HCT116 (cell line): ENCODE data around the gene TMCO5A.

ENCODE experiments used
- CEBPB ChIP-seq: IDR thresholded peaks from 2 replicates; pipeline ENCODE4 v1.6.1; 2012; ENCODE audit warnings: low read depth
- ELF1 ChIP-seq: IDR thresholded peaks from 2 replicates; pipeline ENCODE4 v1.6.1; 2012; ENCODE audit warnings: low read depth, borderline replicate concordance
- EZH2 ChIP-seq: fragments of 200-600 bp; sonication (generic); IDR thresholded peaks from 2 replicates; pipeline ENCODE4 v1.6.1; 2017; ENCODE audit warnings: antibody characterized with exemption, mixed run types
- POLR2A ChIP-seq: IDR thresholded peaks from 2 replicates; pipeline ENCODE4 v1.7.0; 2011; ENCODE audit warnings: borderline replicate concordance; ENCODE audit not compliant: insufficient read depth, insufficient read length; ENCODE audit errors: extremely low read depth
- POLR2AphosphoS5 ChIP-seq: IDR thresholded peaks from 2 replicates; pipeline ENCODE4 v1.6.1; 2011; ENCODE audit warnings: mild to moderate bottlenecking, low read depth, low read length, moderate library complexity
- SIN3A ChIP-seq: IDR thresholded peaks from 2 replicates; pipeline ENCODE4 v1.6.1; 2012; ENCODE audit warnings: low read depth
- TCF7L2 ChIP-seq: IDR thresholded peaks from 2 replicates; pipeline ENCODE4 v1.7.0; 2011; ENCODE audit warnings: borderline replicate concordance, inconsistent platforms; ENCODE audit not compliant: insufficient read depth, insufficient read length; ENCODE audit errors: extremely low read depth
- ZFX ChIP-seq: fragments of 450-650 bp; IDR thresholded peaks from 2 replicates; pipeline ENCODE4 v1.6.1; 2017
- TF ChIP-seq, protein P1 (sequence below), 3 experiments: fragments of 200-600 bp in 1 of 3; sonication (generic) in 1 of 3; IDR thresholded peaks in 2 of 3; conservative IDR thresholded peaks in 1 of 3; 2 replicates each; pipeline ENCODE4 v1.5.1; 2012 to 2017; ENCODE audit warnings: low read depth in 2 of 3, low read length in 2 of 3, antibody characterized with exemption in 1 of 3, borderline replicate concordance in 1 of 3, control low read depth in 1 of 3, mild to moderate bottlenecking in 1 of 3, mixed read lengths in 1 of 3, mixed run types in 1 of 3, moderate library complexity in 1 of 3; ENCODE audit not compliant: insufficient read depth in 1 of 3
- TF ChIP-seq, protein P2 (sequence below): IDR thresholded peaks from 2 replicates; pipeline ENCODE4 v1.6.1; 2011; ENCODE audit warnings: mild to moderate bottlenecking, low read length, moderate library complexity; ENCODE audit not compliant: insufficient replicate concordance; ENCODE audit errors: extremely low read depth
- TF ChIP-seq, protein P3 (sequence below): IDR thresholded peaks from 2 replicates; pipeline ENCODE4 v1.6.1; 2012
- TF ChIP-seq, protein P4 (sequence below): IDR thresholded peaks from 2 replicates; pipeline ENCODE4 v1.6.1; 2012; ENCODE audit warnings: low read depth

DNA sequence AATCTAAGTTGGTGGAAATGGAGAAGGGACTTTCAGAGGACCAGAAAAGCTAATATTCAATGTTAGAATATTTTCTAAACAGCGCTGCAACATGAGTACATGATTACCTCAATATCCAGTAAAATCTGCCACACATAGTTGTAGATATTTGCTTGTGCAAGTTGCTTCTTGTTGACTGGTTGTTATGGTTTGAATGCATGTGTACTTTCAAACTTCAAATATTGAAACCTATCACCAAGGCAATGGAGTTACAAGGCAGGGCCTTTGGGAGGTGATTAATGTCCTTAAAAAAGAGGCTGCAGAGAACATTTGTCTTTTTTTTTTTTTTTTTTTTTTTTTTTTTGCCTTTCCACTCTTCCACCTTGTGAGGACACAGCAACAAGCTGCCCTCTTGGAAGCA lies 49.9 kb downstream of the TMCO5A start:
- TF ChIP-seq SIN3A (no peak), CEBPB (no peak), TCF7L2 (no peak), ELF1 (no peak), POLR2A (no peak), ZFX (no peak), POLR2AphosphoS5 (no peak), EZH2 (no peak)
- TF ChIP-seq, protein P1, sequence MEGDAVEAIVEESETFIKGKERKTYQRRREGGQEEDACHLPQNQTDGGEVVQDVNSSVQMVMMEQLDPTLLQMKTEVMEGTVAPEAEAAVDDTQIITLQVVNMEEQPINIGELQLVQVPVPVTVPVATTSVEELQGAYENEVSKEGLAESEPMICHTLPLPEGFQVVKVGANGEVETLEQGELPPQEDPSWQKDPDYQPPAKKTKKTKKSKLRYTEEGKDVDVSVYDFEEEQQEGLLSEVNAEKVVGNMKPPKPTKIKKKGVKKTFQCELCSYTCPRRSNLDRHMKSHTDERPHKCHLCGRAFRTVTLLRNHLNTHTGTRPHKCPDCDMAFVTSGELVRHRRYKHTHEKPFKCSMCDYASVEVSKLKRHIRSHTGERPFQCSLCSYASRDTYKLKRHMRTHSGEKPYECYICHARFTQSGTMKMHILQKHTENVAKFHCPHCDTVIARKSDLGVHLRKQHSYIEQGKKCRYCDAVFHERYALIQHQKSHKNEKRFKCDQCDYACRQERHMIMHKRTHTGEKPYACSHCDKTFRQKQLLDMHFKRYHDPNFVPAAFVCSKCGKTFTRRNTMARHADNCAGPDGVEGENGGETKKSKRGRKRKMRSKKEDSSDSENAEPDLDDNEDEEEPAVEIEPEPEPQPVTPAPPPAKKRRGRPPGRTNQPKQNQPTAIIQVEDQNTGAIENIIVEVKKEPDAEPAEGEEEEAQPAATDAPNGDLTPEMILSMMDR (IDR thresholded peaks at IDR 0.05 in 2 of 3, conservative IDR thresholded peaks at IDR 0.05 in 1 of 3; ENCODE audit: borderline replicate concordance in 1 of 3, insufficient read depth in 1 of 3, low read depth in 2 of 3, low read length in 2 of 3) = no peak
- TF ChIP-seq, protein P2, sequence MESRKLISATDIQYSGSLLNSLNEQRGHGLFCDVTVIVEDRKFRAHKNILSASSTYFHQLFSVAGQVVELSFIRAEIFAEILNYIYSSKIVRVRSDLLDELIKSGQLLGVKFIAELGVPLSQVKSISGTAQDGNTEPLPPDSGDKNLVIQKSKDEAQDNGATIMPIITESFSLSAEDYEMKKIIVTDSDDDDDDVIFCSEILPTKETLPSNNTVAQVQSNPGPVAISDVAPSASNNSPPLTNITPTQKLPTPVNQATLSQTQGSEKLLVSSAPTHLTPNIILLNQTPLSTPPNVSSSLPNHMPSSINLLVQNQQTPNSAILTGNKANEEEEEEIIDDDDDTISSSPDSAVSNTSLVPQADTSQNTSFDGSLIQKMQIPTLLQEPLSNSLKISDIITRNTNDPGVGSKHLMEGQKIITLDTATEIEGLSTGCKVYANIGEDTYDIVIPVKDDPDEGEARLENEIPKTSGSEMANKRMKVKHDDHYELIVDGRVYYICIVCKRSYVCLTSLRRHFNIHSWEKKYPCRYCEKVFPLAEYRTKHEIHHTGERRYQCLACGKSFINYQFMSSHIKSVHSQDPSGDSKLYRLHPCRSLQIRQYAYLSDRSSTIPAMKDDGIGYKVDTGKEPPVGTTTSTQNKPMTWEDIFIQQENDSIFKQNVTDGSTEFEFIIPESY = no peak
- TF ChIP-seq, protein P3, sequence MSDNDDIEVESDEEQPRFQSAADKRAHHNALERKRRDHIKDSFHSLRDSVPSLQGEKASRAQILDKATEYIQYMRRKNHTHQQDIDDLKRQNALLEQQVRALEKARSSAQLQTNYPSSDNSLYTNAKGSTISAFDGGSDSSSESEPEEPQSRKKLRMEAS = no peak
- TF ChIP-seq, protein P4, sequence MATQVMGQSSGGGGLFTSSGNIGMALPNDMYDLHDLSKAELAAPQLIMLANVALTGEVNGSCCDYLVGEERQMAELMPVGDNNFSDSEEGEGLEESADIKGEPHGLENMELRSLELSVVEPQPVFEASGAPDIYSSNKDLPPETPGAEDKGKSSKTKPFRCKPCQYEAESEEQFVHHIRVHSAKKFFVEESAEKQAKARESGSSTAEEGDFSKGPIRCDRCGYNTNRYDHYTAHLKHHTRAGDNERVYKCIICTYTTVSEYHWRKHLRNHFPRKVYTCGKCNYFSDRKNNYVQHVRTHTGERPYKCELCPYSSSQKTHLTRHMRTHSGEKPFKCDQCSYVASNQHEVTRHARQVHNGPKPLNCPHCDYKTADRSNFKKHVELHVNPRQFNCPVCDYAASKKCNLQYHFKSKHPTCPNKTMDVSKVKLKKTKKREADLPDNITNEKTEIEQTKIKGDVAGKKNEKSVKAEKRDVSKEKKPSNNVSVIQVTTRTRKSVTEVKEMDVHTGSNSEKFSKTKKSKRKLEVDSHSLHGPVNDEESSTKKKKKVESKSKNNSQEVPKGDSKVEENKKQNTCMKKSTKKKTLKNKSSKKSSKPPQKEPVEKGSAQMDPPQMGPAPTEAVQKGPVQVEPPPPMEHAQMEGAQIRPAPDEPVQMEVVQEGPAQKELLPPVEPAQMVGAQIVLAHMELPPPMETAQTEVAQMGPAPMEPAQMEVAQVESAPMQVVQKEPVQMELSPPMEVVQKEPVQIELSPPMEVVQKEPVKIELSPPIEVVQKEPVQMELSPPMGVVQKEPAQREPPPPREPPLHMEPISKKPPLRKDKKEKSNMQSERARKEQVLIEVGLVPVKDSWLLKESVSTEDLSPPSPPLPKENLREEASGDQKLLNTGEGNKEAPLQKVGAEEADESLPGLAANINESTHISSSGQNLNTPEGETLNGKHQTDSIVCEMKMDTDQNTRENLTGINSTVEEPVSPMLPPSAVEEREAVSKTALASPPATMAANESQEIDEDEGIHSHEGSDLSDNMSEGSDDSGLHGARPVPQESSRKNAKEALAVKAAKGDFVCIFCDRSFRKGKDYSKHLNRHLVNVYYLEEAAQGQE = no peak
